ENCODE results near the gene CADM4. TPM values are rescaled to one million over a fixed set of nuclear protein-coding genes. Genes with fewer than 3 reads are reported as not detected.

Gene CADM4

GRCh38 chr19:43574424-43575155, 65.1 kb downstream of the CADM4 start:
- no peak overlapping the region for H2BK5ac ChIP-seq (ENCODE audit: low read depth, low read length, poor library complexity, severe bottlenecking)
- H2BK12ac ChIP-seq (ENCODE audit: low read length in 2 of 2), result no peak overlapping the region
- peak overlapping the region; percentile 100 for H3K9ac ChIP-seq (ENCODE audit: low read length)
- no peak overlapping the region for H2AFZ ChIP-seq (ENCODE audit: low read depth, low read length)
- H3K4ac ChIP-seq (ENCODE audit: low read depth in 1 of 2, low read length in 2 of 2), result no peak overlapping the region
- H3K27me3 ChIP-seq (ENCODE audit: control insufficient read depth in 1 of 2, insufficient read depth in 1 of 2, low read length in 2 of 2), result no peaks in the 10 kb centered on the region
- peak overlapping the region; percentile 36 to 100 for H3K4me3 ChIP-seq (ENCODE audit: insufficient read depth in 1 of 2, low read depth in 1 of 2, low read length in 2 of 2)
- H4K91ac ChIP-seq (ENCODE audit: low read length), result no peak overlapping the region
- peaks cover 12% of the 10 kb centered on the region for H3K4me1 ChIP-seq (ENCODE audit: control insufficient read depth, insufficient read depth, low read depth, low read length)
- H2BK15ac ChIP-seq (ENCODE audit: low read depth, poor library complexity, severe bottlenecking), result no peak overlapping the region
- H4K8ac ChIP-seq (ENCODE audit: low read length), result peak overlapping the region; percentile 31
- DNase-seq, result no peak
- H3K18ac ChIP-seq (ENCODE audit: low read depth in 1 of 2, low read length in 2 of 2), result no peak overlapping the region
- H3K9me3 ChIP-seq (ENCODE audit: control insufficient read depth, low read length), result no peaks in the 10 kb centered on the region
- no peak overlapping the region for H3K14ac ChIP-seq (ENCODE audit: low read length in 2 of 2)
- no peak overlapping the region for H2AK5ac ChIP-seq (ENCODE audit: low read length, severe bottlenecking)
- H3K79me1 ChIP-seq (replicated peaks; ENCODE audit: low read length, poor library complexity, severe bottlenecking), result peaks cover 32% of the 10 kb centered on the region
- 56% methylated on average over 12 of the region's 12 CpGs for WGBS
- H2BK120ac ChIP-seq (ENCODE audit: low read depth, low read length), result no peak overlapping the region
- no peak overlapping the region for H3K23ac ChIP-seq (ENCODE audit: low read length in 2 of 2)
- H3K27ac ChIP-seq (ENCODE audit: low read length, poor library complexity, severe bottlenecking), result peak overlapping the region; percentile 66
- H3K4me2 ChIP-seq (ENCODE audit: low read length, poor library complexity, severe bottlenecking), result peak overlapping the region; percentile 60
- H3K36me3 ChIP-seq (ENCODE audit: control insufficient read depth in 1 of 2, insufficient read depth in 2 of 2, low read depth in 1 of 2, low read length in 2 of 2), result peaks cover 0 to 20% of the 10 kb centered on the region in 2 experiments

Small RNA genes lying within 50 kb of the gene (small RNA-seq; reads per million reads assigned to genes)
- gene RN7SL368P (ENCODE audit: low read depth), result not detected

Data from mesenchymal stem cell (in vitro differentiated cells and primary cell).